ENCODE measurements around the gene ARHGAP24. TPM values are rescaled to one million over a fixed set of nuclear protein-coding genes. Genes with fewer than 3 reads are reported as not detected.

Gene ARHGAP24
- total and polyA plus RNA-seq, 2 donors (not counting 3 experiments of a cell fraction or from before 2014, with no cell fraction given) = 52.1 to 79.4 TPM

- ChIA-PET POLR2A (no interaction called here), CTCF (no interaction called here)
- TF ChIP-seq, protein P1, sequence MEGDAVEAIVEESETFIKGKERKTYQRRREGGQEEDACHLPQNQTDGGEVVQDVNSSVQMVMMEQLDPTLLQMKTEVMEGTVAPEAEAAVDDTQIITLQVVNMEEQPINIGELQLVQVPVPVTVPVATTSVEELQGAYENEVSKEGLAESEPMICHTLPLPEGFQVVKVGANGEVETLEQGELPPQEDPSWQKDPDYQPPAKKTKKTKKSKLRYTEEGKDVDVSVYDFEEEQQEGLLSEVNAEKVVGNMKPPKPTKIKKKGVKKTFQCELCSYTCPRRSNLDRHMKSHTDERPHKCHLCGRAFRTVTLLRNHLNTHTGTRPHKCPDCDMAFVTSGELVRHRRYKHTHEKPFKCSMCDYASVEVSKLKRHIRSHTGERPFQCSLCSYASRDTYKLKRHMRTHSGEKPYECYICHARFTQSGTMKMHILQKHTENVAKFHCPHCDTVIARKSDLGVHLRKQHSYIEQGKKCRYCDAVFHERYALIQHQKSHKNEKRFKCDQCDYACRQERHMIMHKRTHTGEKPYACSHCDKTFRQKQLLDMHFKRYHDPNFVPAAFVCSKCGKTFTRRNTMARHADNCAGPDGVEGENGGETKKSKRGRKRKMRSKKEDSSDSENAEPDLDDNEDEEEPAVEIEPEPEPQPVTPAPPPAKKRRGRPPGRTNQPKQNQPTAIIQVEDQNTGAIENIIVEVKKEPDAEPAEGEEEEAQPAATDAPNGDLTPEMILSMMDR (IDR thresholded peaks at IDR 0.05; ENCODE audit: extremely low read depth in 1 of 2, insufficient read depth in 1 of 2, low read depth in 1 of 2, low read length in 2 of 2) = no peak
- TF ChIP-seq GATA2 (IDR thresholded peaks at IDR 0.05; ENCODE audit: insufficient read depth, insufficient read length, low read depth, low read length) (no peak), JUN (IDR thresholded peaks at IDR 0.05; ENCODE audit: borderline replicate concordance, insufficient read depth, insufficient read length, low read depth) (no peak), MYC (IDR thresholded peaks at IDR 0.05; ENCODE audit: low read depth, low read length) (no peak), EZH2 (IDR thresholded peaks at IDR 0.05; ENCODE audit: borderline replicate concordance, low read depth, low read length, severe bottlenecking) (no peak), POLR2A (IDR thresholded peaks at IDR 0.05; ENCODE audit: low read depth, low read length) (no peak), POLR2AphosphoS5 (IDR thresholded peaks at IDR 0.05; ENCODE audit: insufficient read depth, low read depth, low read length) (no peak), FOS (IDR thresholded peaks at IDR 0.05; ENCODE audit: borderline replicate concordance, insufficient read depth, low read length) (no peak)
- TF ChIP-seq, protein P2, sequence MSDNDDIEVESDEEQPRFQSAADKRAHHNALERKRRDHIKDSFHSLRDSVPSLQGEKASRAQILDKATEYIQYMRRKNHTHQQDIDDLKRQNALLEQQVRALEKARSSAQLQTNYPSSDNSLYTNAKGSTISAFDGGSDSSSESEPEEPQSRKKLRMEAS (IDR thresholded peaks at IDR 0.05; ENCODE audit: insufficient read depth, insufficient read length) = no peak
- intact Hi-C loops (cut with micrococcal nuclease) = no loop called here
- Histone ChIP-seq H3K9ac (replicated peaks; ENCODE audit: extremely low read depth, insufficient read depth, low read length) (no peak overlapping the region), H2AFZ (ENCODE audit: low read depth, low read length) (no peak overlapping the region), H3K9me3 (replicated peaks; ENCODE audit: control insufficient read depth, insufficient read depth, low read length) (no peaks in the 10 kb centered on the region), H3K4me1 (ENCODE audit: control insufficient read depth, extremely low read depth, insufficient read depth, low read length) (no peaks in the 10 kb centered on the region), H3K36me3 (ENCODE audit: control insufficient read depth in 2 of 2, extremely low read depth in 1 of 2, insufficient read depth in 2 of 2, low read length in 2 of 2) (no peaks in the 10 kb centered on the region), H3K4me2 (ENCODE audit: insufficient read depth, low read length) (no peak overlapping the region), H3K79me2 (ENCODE audit: control insufficient read depth, insufficient read depth, low read length) (no peaks in the 10 kb centered on the region), H3K9me1 (replicated peaks; ENCODE audit: control insufficient read depth, extremely low read depth, insufficient read depth, low read length) (no peaks in the 10 kb centered on the region), H3K27ac (ENCODE audit: insufficient read depth, low read depth, low read length) (no peak overlapping the region), H3K27me3 (ENCODE audit: control insufficient read depth in 2 of 2, insufficient read depth in 2 of 2, low read length in 2 of 2) (peaks cover 0 to 1% of the 10 kb centered on the region in 2 experiments), H3K4me3 (replicated peaks in 1 of 3; ENCODE audit: insufficient read depth in 1 of 3, low read depth in 1 of 3, low read length in 3 of 3) (no peak overlapping the region), H4K20me1 (replicated peaks; ENCODE audit: control insufficient read depth, extremely low read depth, insufficient read depth, low read length) (no peaks in the 10 kb centered on the region)
- dilution Hi-C loops (cut with MboI; ENCODE audit: extremely low pct_ligation_motif_present, low sequenced_read_pairs) = no loop called here
- no peak for DNase-seq (ENCODE audit: low read depth, low spot score)
- no peak for FAIRE-seq
- BruUV-seq (replicated peaks) = no TSS peak
These were observed 46.1 kb downstream of the ARHGAP24 start for GRCh38 chr4:85520765-85521749.

Measured in endothelial cell of umbilical vein (primary cell).